Hematopoietic multipotent progenitor cell treated with erythropoietin and hydrocortisone succinate and interleukin-3 and kit ligand, for 17 days (in vitro differentiated cells): ENCODE data around the gene BHLHA15.

Experiments
- DNase-seq: peaks from one replicate; pipeline ENCODE4 v3.0.0-alpha.2; 2015; ENCODE audit warnings: low spot score

The BHLHA15 gene

DNA sequence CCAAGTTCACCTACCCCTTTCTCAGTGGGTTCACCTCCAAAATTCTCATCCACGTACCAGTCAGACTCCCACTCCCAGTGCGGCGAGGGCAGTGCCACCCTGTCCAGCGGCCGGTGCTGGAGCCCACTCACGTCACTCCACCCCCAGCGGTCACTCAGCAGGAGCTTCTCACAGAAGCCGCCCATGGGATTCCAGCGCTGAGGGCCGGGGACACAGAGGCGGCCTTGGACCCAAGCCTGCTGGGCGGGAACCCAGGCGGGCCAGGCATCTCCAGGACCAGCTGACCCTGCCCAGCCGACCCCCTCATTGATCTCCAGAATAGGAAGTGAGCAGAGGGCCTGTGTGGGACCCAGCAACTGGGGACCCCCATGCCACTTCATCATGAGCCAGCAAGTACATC lies 33.6 kb downstream of the BHLHA15 start:
- no peak for DNase-seq

- no peak for DNase-seq
Measured at GRCh38 chr7:98248156-98248555, 36.9 kb downstream of the BHLHA15 start.

- DNase-seq: no peak
Measured at GRCh38 chr7:98249106-98249505, 37.9 kb downstream of the BHLHA15 start.

DNA sequence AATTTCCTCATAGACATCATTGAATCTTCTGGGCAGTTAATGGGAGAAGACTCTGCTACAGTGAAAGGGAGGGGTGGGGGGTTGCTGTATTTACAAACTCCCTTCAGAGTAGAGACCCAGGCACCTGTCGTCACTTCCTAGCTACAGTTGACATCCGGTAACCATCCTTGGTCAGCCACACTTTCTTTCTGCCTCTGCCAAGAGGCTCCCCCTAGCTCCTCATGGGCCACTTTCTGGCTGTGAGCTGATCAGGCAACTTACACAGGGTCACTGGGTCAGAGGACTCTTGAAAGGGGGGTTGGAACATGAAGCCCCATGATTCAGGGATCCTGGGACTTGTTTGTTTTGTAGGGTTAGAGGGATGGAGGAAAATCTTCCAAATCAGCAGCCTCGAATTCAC lies 39.5 kb downstream of the BHLHA15 start:
- DNase-seq: no peak

- DNase-seq: no peak
Measured at GRCh38 chr7:98251231-98251600, 40.0 kb downstream of the BHLHA15 start.

DNA sequence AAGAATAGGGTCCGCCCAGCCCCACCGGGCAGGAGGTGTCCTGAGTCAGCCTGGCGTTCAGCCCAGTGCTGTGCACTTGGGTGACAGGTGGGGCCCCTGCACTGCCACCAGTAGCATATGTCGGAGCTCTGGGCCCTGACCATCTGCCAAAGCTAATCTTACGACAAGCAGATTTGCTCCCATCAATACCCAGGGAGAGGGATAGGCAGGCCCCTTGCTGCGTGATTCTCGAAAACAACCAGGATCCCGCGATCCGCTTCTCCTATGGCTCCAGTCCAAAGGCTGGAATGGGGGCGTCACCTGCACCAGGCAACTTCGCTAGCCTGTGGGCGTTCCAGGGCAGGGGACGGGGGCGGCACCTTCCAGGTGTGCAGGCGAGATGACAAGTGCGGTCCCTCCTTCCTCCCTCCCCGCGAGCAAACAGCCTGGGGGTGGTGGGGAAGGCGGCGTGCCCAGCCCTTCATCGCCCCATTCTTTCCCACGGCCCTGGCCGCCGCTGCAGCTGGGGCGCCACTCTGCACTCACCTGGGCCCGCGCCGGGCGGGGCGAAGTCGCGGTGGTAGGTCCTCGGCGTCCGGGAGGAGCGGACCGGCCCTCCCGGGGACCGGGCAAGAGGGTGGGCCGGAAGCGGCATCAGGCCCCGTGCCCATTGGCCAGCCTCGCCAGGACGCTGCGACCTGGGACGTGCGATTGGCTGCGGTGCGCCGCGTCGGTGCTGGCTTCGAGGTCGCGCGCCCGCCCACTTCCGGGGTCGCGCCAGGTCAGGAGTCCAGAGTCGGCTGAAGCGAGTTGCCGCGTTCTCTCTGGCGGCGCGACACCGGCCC lies 40.6 kb downstream of the BHLHA15 start, which contains the start of gene TECPR1:
Gene TECPR1 (minus strand): TSS at position 632 of the 824 bp plus-strand sequence. CDS start 6,086 bp downstream, outside the sequence.
- DNase-seq: peak; percentile 94

DNA sequence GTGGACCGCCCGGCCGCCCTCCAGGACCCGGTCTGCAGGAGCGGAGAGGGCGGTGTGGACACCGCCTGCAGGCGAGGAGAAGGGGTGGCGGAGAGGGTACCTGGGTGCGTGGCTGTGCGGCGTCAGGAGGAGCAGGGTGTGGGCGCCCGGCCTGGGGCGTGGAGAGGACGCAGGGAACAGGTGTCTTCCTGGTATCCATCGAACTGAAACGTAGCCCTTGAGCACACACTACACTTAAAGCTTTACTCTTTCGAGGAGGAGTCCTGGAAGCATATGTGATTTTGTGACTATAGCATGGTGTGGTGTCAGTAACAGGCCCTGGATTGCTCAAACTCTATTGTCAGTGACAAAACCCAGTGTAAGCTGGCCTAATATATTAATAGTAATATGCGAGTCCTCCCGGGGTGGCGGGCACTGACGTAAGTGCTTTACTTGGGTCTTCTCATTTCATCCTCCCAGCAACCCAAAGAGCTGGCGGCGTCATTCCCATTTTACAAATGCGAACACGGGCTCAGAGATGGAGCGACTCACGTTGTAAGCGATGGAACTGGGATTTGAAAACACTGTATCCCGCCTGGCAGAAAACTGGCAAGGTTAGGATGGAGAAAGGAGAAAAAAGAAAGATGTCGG lies 41.3 kb downstream of the BHLHA15 start:
- DNase-seq: no peak

GRCh38 chr7:98254516-98254915 lies 43.3 kb downstream of the BHLHA15 start:
- no peak for DNase-seq

GRCh38 chr7:98254951-98255610 lies 43.8 kb downstream of the BHLHA15 start:
- no peak for DNase-seq

DNA sequence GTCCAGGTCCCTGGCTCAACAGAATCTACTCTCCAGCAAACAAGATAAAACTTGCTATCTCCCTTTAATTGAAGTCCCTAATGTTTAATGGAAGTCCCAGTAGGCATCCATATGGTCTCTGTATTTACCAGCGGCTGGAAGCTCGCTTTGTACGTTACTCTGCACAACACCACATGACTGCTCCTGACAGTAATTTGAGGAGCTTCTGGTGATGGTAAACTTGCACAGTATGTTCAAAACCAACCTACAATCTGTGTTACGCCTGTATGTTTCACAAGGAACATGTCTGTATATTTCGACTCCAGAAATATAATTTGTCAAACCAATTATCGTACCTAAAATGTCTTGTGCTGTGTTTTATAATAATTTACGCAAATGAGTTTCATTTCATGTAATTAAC lies 45.2 kb downstream of the BHLHA15 start:
- no peak for DNase-seq

GRCh38 chr7:98257701-98258100 lies 46.5 kb downstream of the BHLHA15 start:
- DNase-seq: no peak
